Measurements from ENCODE around the gene TK1. TPM values are rescaled to one million over a fixed set of nuclear protein-coding genes. Genes with fewer than 3 reads are reported as not detected.

TK1 gene
- total RNA-seq, 1 donor from 2014 or later, result 3.8 TPM

GRCh38 chr17:78228176-78228575 is 41.3 kb upstream of the TK1 start:
- no peaks in the 10 kb centered on the region for H3K36me3 Mint-ChIP-seq (ENCODE audit: low read depth)
- ATAC-seq (ENCODE audit: low read depth) (no peak), DNase-seq (no peak)
- no peak overlapping the region for H3K4me3 Mint-ChIP-seq
- no peak for TF ChIP-seq CTCF (IDR thresholded peaks at IDR 0.05)
- peaks cover 19% of the 10 kb centered on the region for H3K27me3 Mint-ChIP-seq
- intact Hi-C loops (cut with micrococcal nuclease), result no loop called here
- ChIA-PET CTCF (interaction anchor here (1.4 kb wide), 1 partner anchor 194 kb away, joined by 3 read pairs; no protein-coding TSS in a partner anchor), POLR2A (interaction anchor here (0.6 to 0.8 kb wide), 3 partner anchors 21 to 1280 kb away, joined by 3 to 5 read pairs (median 3); no protein-coding TSS in a partner anchor)
- no peaks in the 10 kb centered on the region for H3K9me3 Mint-ChIP-seq
- H3K27ac Mint-ChIP-seq, result no peak overlapping the region
- H3K4me1 Mint-ChIP-seq, result peaks cover 13% of the 10 kb centered on the region

- ATAC-seq (ENCODE audit: low read depth), result peak; percentile 49
- ChIA-PET POLR2A (no interaction called here), CTCF (no interaction called here)
- Mint-ChIP-seq H3K9me3 (no peaks in the 10 kb centered on the region), H3K27me3 (peaks cover 14% of the 10 kb centered on the region), H3K4me1 (peaks cover 11% of the 10 kb centered on the region), H3K27ac (no peak overlapping the region), H3K4me3 (no peak overlapping the region), H3K36me3 (ENCODE audit: low read depth) (no peaks in the 10 kb centered on the region)
- intact Hi-C loops (cut with micrococcal nuclease), result no loop called here
- TF ChIP-seq CTCF (IDR thresholded peaks at IDR 0.05), result no peak
- no peak for DNase-seq
These were observed 40.6 kb upstream of the TK1 start for GRCh38 chr17:78227455-78227916.

GRCh38 chr17:78226759-78227454 is 40.1 kb upstream of the TK1 start:
- Mint-ChIP-seq H3K36me3 (ENCODE audit: low read depth) (no peaks in the 10 kb centered on the region), H3K9me3 (no peaks in the 10 kb centered on the region), H3K27me3 (peaks cover 14% of the 10 kb centered on the region), H3K4me3 (no peak overlapping the region), H3K4me1 (peaks cover 5% of the 10 kb centered on the region), H3K27ac (no peak overlapping the region)
- intact Hi-C loops (cut with micrococcal nuclease), result no loop called here
- TF ChIP-seq CTCF (IDR thresholded peaks at IDR 0.05), result no peak
- no peak for DNase-seq
- ChIA-PET CTCF (no interaction called here), POLR2A (no interaction called here)
- no peak for ATAC-seq (ENCODE audit: low read depth)

DNA sequence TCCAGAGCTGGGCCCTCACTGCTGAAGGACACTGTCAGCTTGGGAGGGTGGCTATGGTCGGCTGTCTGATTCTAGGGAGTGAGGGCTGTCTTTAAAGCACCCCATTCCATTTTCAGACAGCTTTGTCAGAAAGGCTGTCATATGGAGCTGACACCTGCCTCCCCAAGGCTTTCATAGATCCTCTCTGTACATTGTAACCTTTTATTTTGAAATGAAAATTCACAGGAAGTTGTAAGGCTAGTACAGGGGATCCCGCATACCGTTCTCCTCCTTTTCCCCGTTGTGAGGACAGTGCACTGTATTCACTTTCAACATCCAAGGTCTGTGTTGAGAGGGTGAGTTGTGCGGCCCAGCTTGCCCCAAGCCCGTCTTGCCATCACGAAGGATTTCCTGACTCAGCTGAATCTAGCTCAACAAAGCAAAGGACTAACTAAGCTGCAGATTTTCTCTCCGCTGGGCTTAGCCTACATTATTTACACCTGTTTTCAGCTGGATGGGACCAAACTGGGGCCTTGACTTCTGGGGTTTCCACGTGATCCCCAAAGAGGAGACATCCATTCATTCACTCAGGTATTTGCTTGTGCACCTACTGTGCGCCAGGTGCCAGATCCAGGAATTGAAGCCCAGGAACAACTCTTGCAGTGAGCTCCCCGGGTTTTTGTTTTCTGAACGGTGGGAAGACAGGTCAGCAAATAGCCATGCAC is 39.4 kb upstream of the TK1 start:
- DNase-seq, result no peak
- CTCF ChIA-PET, result no interaction called here
- peaks cover 11% of the 10 kb centered on the region for H3K27me3 Mint-ChIP-seq

More for the DNA sequence above, 39.4 kb upstream of the TK1 start:
- no peak overlapping the region for H3K27ac Mint-ChIP-seq
- H3K4me1 Mint-ChIP-seq, result peaks cover 5% of the 10 kb centered on the region
- intact Hi-C loops (cut with micrococcal nuclease), result no loop called here
- POLR2A ChIA-PET, result no interaction called here
- H3K36me3 Mint-ChIP-seq (ENCODE audit: low read depth), result no peaks in the 10 kb centered on the region
- no peak for ATAC-seq (ENCODE audit: low read depth)
- H3K4me3 Mint-ChIP-seq, result no peak overlapping the region
- no peaks in the 10 kb centered on the region for H3K9me3 Mint-ChIP-seq
- no peak for TF ChIP-seq CTCF (IDR thresholded peaks at IDR 0.05)
